ENCODE data around the gene KIF26A.

- TF ChIP-seq CTCF (IDR thresholded peaks at IDR 0.05; ENCODE audit: low read depth, low read length) (no peak), POLR2A (IDR thresholded peaks at IDR 0.05; ENCODE audit: extremely low read depth, insufficient read length) (no peak)
Observed at GRCh38 chr14:104210817-104211195, 72.4 kb downstream of the KIF26A start.
